ENCODE measurements around the gene SIL1.
"Not testable (repeated sequence)": the region's sequence is repeated elsewhere in the genome, so short reads cannot be mapped to it uniquely, and the experiment has no call there.

The SIL1 gene

DNA sequence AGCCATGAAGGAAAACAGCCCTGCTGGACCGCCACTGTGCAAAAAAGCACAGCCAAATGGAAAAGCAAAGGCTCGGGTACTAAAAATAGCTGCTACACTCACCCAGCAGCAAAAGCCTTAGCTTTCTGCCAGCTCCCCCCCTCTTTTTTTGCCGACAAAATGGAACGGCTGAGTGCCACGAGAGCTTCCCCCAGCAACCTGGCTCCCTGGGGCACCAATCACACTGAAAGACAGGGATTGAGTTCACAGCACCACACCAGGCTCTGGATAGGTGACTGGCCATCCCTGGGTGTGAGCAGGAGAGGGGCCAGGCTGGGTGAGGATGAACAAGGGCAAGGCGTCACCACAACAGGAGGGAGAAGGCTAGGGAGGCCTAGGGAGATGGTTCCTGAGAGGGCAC is 66.7 kb downstream of the SIL1 start:
- Mint-ChIP-seq H3K27me3 (ENCODE audit: low read depth) (no peaks in the 10 kb centered on the region), H3K9me3 (no peaks in the 10 kb centered on the region), H3K27ac (no peak overlapping the region), H3K4me3 (no peak overlapping the region), H3K4me1 (ENCODE audit: low read depth) (no peaks in the 10 kb centered on the region), H3K36me3 (ENCODE audit: low read depth) (peaks cover 5% of the 10 kb centered on the region)

DNA sequence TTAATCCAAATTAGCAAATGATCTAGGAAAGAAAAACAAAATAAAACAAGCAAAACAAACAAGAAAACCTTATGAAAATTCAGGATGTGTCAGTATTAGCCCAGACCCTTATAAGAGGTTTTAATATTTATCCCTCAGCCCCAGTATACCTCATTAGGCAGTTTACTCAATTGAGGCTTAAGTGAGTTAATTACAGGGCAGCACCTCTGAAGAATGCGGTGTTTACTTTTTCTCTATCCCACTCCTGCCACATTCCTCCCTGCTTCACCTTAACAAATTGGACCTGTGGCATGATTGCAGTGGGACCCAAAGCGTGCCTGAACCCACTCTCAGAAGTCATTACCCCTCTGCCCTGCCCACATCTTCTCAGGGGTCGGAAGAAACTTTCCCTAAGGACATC is 67.1 kb downstream of the SIL1 start:
- no peak overlapping the region for H3K4me3 Mint-ChIP-seq
- H3K27me3 Mint-ChIP-seq (ENCODE audit: low read depth) = no peaks in the 10 kb centered on the region
- H3K9me3 Mint-ChIP-seq = no peaks in the 10 kb centered on the region
- no peak overlapping the region for H3K27ac Mint-ChIP-seq
- H3K4me1 Mint-ChIP-seq (ENCODE audit: low read depth) = no peaks in the 10 kb centered on the region
- peaks cover 5% of the 10 kb centered on the region for H3K36me3 Mint-ChIP-seq (ENCODE audit: low read depth)

DNA sequence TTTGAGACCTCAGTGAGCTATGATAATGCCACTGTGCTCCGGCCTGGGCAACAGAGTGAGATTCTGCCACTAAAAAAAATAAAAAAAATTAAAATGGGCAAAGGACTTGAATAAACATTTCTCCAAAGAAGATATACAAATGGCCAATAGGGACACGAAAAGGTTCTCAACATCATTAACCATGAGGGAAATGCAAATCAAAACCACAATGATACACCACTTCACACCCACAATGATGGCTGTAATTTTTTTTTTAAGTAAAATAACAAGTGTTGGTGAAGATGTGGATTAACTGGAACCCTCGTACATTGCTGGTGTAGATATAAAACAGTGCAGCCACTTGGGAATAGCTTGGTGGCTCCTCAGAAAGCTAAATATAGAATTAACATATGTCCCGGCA is 68.0 kb downstream of the SIL1 start:
- H3K36me3 Mint-ChIP-seq (ENCODE audit: low read depth) = peaks cover 5% of the 10 kb centered on the region
- H3K27me3 Mint-ChIP-seq (ENCODE audit: low read depth) = no peaks in the 10 kb centered on the region
- no peak overlapping the region for H3K27ac Mint-ChIP-seq
- no peaks in the 10 kb centered on the region for H3K4me1 Mint-ChIP-seq (ENCODE audit: low read depth)
- H3K9me3 Mint-ChIP-seq = no peaks in the 10 kb centered on the region
- no peak overlapping the region for H3K4me3 Mint-ChIP-seq

DNA sequence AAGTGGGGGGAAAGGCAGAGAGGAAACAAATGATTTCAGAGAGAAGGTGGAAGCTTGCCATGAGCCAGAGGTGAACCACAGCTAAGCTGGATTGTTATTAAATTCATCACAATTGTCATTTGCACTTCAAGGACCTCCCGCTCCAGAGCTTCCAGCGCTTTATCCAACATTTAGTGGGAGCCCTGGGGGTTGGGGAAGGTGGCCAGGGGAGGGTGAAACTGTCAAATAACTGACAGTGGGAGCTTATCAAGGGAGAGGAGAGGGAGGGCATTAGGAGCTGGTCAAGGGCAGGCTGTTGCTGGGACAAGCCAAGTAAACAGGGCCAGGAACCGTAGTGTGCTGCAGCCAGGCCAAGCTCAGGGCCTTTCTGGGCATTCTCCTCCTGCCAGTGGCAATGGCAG is 71.5 kb downstream of the SIL1 start:
- Mint-ChIP-seq H3K4me1 (ENCODE audit: low read depth) (no peaks in the 10 kb centered on the region), H3K36me3 (ENCODE audit: low read depth) (peaks cover 5% of the 10 kb centered on the region), H3K27me3 (ENCODE audit: low read depth) (no peaks in the 10 kb centered on the region), H3K27ac (no peak overlapping the region), H3K4me3 (no peak overlapping the region), H3K9me3 (no peaks in the 10 kb centered on the region)

DNA sequence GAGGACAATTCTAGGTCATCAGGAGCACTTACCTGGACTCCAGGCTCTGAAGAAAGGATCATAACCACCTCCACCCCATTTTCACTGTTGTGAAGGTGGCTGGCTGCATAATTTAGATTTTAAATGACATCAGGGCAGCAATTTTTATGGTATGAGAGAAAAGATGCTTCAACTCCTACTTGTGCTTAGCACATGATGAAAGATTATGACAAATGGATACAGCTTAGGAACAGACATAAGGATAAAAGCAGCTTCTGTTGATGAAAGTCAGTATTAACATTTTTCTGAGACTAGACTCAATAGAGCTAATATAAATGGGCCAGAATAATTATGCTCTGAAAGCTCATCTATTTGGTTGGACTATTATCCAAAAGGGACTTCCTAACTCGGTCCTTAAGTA is 72.2 kb downstream of the SIL1 start:
- no peak overlapping the region for H3K27ac Mint-ChIP-seq

DNA sequence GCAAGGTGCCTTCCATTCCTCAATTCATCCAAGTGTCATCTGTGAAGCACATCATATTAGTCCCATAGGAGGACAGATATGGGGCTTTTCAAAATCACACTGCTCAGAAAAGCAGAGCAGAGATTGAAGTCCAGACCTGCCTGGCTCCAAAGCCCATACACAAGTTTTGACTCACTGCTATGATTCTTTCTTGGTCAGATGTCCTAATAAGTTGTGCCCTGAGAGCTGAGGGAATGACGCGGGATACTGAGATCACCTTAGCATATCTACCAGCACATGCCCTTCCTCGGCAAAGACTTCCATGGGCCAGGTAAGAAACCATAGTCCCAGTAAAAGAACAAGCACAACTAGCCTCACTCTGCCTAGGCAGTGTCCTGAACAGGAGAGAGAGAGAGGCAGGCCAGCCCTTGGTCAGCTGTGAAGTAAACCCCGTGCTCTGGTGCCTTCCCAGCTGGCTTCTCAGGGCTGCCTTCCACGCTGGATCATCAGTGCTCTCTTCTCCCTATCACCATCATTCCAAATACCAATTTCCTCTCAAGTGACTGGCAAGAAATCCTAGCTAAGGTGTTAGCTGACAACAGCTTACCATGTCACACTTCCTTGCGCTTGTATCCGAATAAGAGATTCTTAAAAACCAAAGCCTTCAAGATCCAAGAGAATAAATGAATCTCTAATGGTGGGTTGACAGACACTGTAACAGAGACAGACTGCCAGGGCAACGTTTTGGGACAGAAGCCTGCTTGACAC is 73.2 kb downstream of the SIL1 start:
- Mint-ChIP-seq H3K4me1 (ENCODE audit: low read depth) (no peaks in the 10 kb centered on the region), H3K36me3 (ENCODE audit: low read depth) (peaks cover 5% of the 10 kb centered on the region), H3K27ac (no peak overlapping the region), H3K4me3 (no peak overlapping the region), H3K27me3 (ENCODE audit: low read depth) (no peaks in the 10 kb centered on the region), H3K9me3 (no peaks in the 10 kb centered on the region)

More for the DNA sequence above, 72.2 kb downstream of the SIL1 start:
- Mint-ChIP-seq H3K9me3 (no peaks in the 10 kb centered on the region), H3K36me3 (ENCODE audit: low read depth) (peaks cover 5% of the 10 kb centered on the region), H3K4me1 (ENCODE audit: low read depth) (no peaks in the 10 kb centered on the region), H3K4me3 (no peak overlapping the region), H3K27me3 (ENCODE audit: low read depth) (no peaks in the 10 kb centered on the region)

DNA sequence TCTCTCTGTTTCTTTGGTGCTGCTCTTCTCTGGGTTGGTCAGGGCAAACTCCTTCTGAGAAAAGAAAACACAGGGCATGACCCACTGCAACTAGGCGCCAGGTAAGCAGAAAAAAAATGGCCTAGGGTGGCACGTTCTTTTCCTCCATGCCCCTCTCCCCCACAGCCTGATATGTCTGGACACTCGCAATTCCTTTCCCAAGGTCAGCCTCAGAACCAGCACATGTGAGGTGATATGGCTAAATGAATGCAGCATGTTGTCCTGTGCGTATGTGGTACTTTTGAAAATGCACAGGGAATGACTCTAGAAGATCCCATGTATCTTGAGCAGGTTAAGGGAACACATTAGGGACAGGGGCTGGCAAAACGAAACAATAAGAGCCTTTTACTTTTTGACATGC is 77.0 kb downstream of the SIL1 start:
- no peak overlapping the region for H3K27ac Mint-ChIP-seq
- no peak overlapping the region for H3K4me3 Mint-ChIP-seq
- H3K27me3 Mint-ChIP-seq (ENCODE audit: low read depth) = no peaks in the 10 kb centered on the region
- H3K36me3 Mint-ChIP-seq (ENCODE audit: low read depth) = peaks cover 2% of the 10 kb centered on the region
- no peaks in the 10 kb centered on the region for H3K9me3 Mint-ChIP-seq
- H3K4me1 Mint-ChIP-seq (ENCODE audit: low read depth) = no peaks in the 10 kb centered on the region

DNA sequence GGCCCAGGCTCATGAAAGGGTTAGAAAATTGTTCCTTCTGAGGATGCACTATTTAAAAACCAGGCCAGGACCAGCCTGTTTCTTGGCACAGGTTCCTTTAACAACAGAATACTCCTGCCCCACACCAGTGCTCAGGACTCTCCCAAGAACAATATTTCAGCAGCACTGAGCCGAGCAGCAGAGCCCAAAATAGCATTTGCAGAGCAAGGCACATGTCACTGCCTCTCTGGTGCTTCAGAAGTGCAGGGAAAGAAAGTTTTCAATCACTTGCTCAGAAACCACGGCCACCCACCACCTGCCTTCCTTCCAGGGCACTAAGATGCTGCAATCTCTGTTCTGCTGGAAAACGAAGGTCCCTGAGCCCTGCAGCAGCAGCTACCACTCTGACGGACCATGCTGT is 77.6 kb downstream of the SIL1 start:
- H3K9me3 Mint-ChIP-seq = no peaks in the 10 kb centered on the region
- no peak overlapping the region for H3K27ac Mint-ChIP-seq
- no peaks in the 10 kb centered on the region for H3K27me3 Mint-ChIP-seq (ENCODE audit: low read depth)
- H3K4me1 Mint-ChIP-seq (ENCODE audit: low read depth) = no peaks in the 10 kb centered on the region
- H3K4me3 Mint-ChIP-seq = no peak overlapping the region
- H3K36me3 Mint-ChIP-seq (ENCODE audit: low read depth) = peaks cover 4% of the 10 kb centered on the region

DNA sequence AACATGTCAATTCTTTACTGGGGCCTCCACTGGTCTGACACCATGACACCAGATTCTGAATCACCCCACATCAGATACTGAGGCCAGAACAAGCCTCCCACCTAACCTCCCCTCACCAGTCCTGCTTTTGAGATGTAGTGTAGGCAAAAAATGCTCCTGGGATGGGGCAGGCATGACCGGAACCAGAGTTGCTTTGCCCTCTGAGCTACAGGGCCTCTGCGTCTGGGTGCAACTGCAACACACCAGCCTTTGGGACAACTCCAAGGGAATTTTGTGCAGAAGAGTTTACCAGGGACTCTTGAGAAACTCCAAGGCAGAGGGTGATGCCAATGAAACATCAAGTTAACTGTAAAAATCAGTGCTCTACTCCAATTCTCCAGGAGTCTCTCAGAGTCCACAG is 79.4 kb downstream of the SIL1 start:
- H3K27ac Mint-ChIP-seq = no peak overlapping the region
- peaks cover 5% of the 10 kb centered on the region for H3K36me3 Mint-ChIP-seq (ENCODE audit: low read depth)
- H3K4me3 Mint-ChIP-seq = no peak overlapping the region
- H3K4me1 Mint-ChIP-seq (ENCODE audit: low read depth) = no peaks in the 10 kb centered on the region
- H3K9me3 Mint-ChIP-seq = no peaks in the 10 kb centered on the region
- H3K27me3 Mint-ChIP-seq (ENCODE audit: low read depth) = no peaks in the 10 kb centered on the region

DNA sequence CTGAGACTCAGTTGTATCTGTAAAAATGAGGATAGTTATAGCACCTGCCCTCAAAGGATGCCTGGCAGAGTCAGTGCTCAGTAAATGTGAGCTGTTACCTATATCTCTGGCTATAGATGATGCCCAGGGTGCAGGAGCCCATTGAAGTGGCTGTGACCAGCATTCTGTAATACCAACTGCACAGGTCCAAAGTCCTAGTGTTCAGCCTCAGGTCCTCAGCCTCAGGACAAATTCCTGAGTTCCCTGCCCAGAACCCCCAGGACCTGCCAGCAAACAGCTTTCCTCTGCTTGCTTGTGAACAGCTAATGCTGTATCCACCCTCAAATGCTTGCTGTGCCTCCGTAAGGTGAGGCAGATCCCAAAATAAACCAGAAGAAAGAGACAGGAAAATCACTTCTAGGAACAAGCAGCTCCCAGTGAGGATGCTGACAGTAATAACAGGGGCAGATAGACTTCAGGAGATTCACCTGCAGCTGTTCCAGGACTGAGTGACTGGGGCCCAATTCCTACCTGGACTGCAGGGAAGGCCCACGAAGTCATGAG is 80.8 kb downstream of the SIL1 start:
- no peaks in the 10 kb centered on the region for H3K4me1 Mint-ChIP-seq (ENCODE audit: low read depth)
- no peaks in the 10 kb centered on the region for H3K27me3 Mint-ChIP-seq (ENCODE audit: low read depth)
- H3K27ac Mint-ChIP-seq = no peak overlapping the region
- H3K9me3 Mint-ChIP-seq = no peaks in the 10 kb centered on the region
- H3K36me3 Mint-ChIP-seq (ENCODE audit: low read depth) = peaks cover 8% of the 10 kb centered on the region
- H3K4me3 Mint-ChIP-seq = no peak overlapping the region

DNA sequence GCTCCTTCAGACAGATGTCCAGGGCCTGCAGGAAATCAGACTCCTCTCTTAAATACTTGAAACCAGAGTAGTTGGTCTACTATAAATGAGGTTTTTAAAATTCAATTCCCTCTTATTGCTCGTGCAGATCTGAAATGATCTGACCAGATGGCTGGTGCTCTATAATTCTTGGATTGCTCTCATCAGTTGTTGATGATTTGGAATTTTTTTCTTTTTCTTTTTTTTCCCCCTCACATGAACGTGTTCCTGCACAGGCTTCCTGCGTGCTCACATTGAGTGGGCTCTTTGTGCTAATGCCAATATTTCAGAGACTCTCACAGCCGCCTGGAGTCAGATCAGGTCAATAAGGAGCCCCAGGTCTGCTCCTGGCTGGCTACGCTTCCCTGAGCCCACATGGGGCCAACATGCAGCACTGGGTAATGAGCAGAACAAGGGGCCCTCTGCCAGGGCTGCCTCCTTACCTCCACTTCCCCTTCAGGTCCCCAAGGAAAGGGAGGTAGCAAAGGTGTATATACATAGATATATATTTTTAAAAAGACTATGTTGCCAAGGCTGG is 82.0 kb downstream of the SIL1 start:
- no peaks in the 10 kb centered on the region for H3K9me3 Mint-ChIP-seq
- no peak overlapping the region for H3K27ac Mint-ChIP-seq
- H3K36me3 Mint-ChIP-seq (ENCODE audit: low read depth) = peaks cover 8% of the 10 kb centered on the region
- H3K4me1 Mint-ChIP-seq (ENCODE audit: low read depth) = no peaks in the 10 kb centered on the region
- no peaks in the 10 kb centered on the region for H3K27me3 Mint-ChIP-seq (ENCODE audit: low read depth)
- H3K4me3 Mint-ChIP-seq = no peak overlapping the region

DNA sequence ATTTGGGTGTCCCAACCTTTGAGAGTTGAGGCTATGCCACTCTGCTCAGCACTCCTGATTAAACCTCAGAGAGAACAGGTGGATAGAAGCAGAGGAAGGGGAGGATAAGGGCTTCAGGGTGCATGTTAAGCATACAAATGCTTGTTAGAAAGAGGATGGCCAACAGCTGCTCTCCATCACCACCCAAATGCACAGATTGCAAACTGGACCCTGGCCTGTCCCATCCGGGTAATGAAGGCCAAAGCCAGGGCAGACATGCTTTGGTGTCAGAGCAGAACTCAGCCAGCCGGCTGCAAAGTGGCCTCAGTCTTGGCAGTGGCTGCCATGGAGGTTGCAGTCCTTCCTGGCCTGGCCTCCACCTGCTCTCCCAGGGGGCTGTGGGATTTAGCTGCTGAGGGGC is 84.3 kb downstream of the SIL1 start:
- H3K4me1 Mint-ChIP-seq (ENCODE audit: low read depth) = no peaks in the 10 kb centered on the region
- H3K27ac Mint-ChIP-seq = no peak overlapping the region
- H3K36me3 Mint-ChIP-seq (ENCODE audit: low read depth) = peaks cover 8% of the 10 kb centered on the region
- no peaks in the 10 kb centered on the region for H3K9me3 Mint-ChIP-seq
- H3K4me3 Mint-ChIP-seq = no peak overlapping the region
- no peaks in the 10 kb centered on the region for H3K27me3 Mint-ChIP-seq (ENCODE audit: low read depth)

DNA sequence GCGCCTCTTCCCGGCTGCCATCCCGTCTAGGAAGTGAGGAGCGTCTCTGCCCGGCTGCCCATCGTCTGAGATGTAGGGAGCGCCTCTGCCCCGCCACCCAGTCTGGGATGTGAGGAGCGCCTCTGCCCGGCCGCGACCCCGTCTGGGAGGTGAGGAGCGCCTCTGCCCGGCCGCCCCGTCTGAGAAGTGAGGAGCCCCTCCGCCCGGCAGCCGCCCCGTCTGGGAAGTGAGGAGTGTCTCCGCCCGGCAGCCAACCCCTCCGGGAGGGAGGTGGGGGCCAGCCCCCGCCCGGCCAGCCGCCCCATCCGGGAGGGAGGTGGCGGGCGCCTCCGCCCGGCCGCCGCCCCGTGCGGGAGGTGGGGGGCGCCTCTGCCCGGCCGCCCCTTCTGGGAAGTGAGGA is 85.8 kb downstream of the SIL1 start:
- H3K9me3 Mint-ChIP-seq; H3K36me3 Mint-ChIP-seq (ENCODE audit: low read depth); H3K4me3 Mint-ChIP-seq; H3K4me1 Mint-ChIP-seq (ENCODE audit: low read depth); H3K27ac Mint-ChIP-seq; H3K27me3 Mint-ChIP-seq (ENCODE audit: low read depth): not testable (repeated sequence)

DNA sequence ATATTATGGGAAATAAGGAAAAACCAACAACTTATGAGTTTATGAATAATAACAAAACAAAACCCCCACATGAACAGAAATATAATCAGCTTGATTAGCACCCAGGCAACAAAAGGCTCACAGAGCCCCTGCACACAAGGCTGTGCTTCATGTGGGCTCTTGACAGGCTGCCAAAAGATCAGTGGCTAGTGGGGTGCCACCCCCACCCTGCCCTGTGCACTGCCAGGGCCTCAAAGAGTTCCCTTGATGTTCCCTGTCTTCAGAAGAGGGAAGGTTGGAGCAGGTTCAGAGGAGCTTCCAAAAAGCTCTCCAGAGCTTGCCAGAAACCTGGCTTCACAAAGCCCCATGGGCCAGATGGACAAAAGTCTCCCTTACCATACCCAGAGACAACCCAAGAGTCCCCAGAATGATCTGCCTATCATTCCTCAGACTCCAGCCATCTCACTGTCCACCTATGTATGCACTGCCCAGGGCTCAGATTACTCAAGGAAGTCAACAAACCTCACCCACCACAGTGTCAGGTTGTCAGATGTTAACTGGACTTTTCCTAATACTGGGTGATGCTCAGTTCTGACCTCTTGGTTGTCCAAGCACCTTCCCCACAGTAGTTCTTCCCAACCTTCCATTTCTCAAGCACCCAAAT is 87.5 kb downstream of the SIL1 start:
- H3K36me3 Mint-ChIP-seq (ENCODE audit: low read depth) = peaks cover 5% of the 10 kb centered on the region
- H3K4me3 Mint-ChIP-seq = no peak overlapping the region
- H3K4me1 Mint-ChIP-seq (ENCODE audit: low read depth) = no peaks in the 10 kb centered on the region
- no peak overlapping the region for H3K27ac Mint-ChIP-seq
- no peaks in the 10 kb centered on the region for H3K27me3 Mint-ChIP-seq (ENCODE audit: low read depth)
- H3K9me3 Mint-ChIP-seq = no peaks in the 10 kb centered on the region
